Fibroblast of the aortic adventitia (primary cell): ENCODE measurements around the gene CPXM2. TPM values are rescaled to one million over a fixed set of nuclear protein-coding genes. Genes with fewer than 3 reads are reported as not detected.

Experiments used
- DNase-seq: peaks from one replicate; pipeline ENCODE4 v3.0.0-alpha.2; 2010; ENCODE audit warnings: low read depth
- H3K4me3 ChIP-seq: 2 replicates; pipeline ENCODE4 v1.5.1; 2011; ENCODE audit warnings: low read depth, mild to moderate bottlenecking, control low read depth, low read length, moderate library complexity
- total RNA-seq: library from RNA; depleted of rRNA; stranded (reverse); fragments of >200 nt; gene quantifications from 2 replicates; pipeline ENCODE4 v1.2.3, GENCODE V29; 2012; ENCODE audit warnings: low replicate concordance
- TF ChIP-seq, protein P1 (sequence below): IDR thresholded peaks from 2 replicates; pipeline ENCODE4 v1.5.1; 2011; ENCODE audit warnings: mild to moderate bottlenecking, low read length, control low read depth, inconsistent platforms; ENCODE audit not compliant: insufficient read depth

The CPXM2 gene
- total RNA-seq, 1 donor, result 64.0 TPM

DNA sequence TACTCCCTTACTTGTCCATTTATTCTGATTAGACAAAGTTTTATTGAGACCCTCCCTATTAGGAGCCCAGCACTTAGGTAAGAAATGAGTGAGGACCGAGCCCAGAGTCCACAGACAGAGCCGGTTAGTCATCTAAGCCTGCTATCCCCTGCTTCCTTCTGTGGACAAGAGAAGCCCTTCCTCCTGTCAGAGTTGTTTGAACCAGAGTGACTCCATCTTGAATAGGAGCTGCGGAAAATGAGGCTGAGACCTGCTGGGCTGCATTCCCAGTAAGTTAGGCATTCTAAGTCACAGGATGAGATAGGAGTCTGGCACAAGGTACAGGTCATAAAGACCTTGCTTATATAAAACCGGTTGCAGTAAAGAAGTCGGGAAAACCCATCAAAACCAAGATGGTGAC, 109.1 kb downstream of the CPXM2 start:
- TF ChIP-seq, protein P1, sequence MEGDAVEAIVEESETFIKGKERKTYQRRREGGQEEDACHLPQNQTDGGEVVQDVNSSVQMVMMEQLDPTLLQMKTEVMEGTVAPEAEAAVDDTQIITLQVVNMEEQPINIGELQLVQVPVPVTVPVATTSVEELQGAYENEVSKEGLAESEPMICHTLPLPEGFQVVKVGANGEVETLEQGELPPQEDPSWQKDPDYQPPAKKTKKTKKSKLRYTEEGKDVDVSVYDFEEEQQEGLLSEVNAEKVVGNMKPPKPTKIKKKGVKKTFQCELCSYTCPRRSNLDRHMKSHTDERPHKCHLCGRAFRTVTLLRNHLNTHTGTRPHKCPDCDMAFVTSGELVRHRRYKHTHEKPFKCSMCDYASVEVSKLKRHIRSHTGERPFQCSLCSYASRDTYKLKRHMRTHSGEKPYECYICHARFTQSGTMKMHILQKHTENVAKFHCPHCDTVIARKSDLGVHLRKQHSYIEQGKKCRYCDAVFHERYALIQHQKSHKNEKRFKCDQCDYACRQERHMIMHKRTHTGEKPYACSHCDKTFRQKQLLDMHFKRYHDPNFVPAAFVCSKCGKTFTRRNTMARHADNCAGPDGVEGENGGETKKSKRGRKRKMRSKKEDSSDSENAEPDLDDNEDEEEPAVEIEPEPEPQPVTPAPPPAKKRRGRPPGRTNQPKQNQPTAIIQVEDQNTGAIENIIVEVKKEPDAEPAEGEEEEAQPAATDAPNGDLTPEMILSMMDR, result no peak
- H3K4me3 ChIP-seq, result no peak overlapping the region
- DNase-seq, result no peak

DNA sequence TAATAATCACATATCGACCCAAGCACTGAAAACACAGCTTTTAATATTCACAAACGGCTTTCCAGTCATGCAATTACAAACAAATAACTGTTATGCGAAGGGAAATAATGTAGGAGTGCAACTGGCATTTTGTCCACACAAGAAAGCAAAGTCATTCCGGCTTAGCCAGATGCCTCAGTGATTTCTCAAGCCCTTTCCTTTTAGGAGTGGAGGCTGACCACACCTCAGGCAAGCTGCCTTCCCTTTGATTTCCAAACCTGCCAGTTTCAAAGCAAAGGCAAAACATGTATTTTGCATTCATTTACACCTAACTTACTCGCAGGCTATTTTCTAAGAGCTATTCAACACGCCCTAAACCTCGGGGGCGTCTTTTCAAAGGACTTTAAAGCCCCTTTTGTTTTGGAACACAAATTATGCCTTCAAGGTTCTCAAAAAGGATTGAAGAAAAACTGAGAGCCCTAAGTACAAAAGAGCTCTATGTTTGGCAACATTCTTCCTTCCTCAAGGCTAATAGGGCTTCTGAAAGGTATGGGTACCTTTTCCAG, 109.6 kb downstream of the CPXM2 start:
- no peak overlapping the region for H3K4me3 ChIP-seq
- TF ChIP-seq, protein P1, result no peak
- DNase-seq, result peak; percentile 21

DNA sequence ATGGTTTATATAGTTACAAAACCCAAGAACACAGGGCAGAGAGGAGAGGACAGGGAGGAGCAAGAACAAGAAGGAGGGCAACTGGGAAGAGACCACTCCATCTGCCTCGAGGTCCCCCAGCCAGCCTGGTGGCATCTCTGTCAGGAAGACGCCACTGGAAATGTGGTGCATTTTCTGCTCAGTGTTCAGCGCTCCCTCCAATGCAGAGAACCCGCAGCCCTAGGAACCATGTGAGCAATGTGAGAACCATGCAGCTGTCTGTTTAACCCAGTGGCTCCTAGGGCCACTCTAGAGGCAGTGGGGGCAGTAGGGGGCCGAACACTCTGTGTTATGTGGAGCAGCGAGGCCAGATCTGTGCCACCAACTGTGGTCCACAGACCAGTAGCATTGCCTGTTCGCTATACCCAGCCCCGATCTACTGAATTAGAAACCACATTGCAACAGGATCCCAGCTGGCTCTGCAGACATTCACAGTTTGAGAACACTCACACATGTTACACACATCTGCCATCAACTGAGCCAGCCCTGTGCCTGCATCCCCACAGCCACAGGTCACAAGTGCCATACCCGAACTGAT, 110.2 kb downstream of the CPXM2 start:
- no peak for DNase-seq
- no peak overlapping the region for H3K4me3 ChIP-seq
- TF ChIP-seq, protein P1, result no peak

DNA sequence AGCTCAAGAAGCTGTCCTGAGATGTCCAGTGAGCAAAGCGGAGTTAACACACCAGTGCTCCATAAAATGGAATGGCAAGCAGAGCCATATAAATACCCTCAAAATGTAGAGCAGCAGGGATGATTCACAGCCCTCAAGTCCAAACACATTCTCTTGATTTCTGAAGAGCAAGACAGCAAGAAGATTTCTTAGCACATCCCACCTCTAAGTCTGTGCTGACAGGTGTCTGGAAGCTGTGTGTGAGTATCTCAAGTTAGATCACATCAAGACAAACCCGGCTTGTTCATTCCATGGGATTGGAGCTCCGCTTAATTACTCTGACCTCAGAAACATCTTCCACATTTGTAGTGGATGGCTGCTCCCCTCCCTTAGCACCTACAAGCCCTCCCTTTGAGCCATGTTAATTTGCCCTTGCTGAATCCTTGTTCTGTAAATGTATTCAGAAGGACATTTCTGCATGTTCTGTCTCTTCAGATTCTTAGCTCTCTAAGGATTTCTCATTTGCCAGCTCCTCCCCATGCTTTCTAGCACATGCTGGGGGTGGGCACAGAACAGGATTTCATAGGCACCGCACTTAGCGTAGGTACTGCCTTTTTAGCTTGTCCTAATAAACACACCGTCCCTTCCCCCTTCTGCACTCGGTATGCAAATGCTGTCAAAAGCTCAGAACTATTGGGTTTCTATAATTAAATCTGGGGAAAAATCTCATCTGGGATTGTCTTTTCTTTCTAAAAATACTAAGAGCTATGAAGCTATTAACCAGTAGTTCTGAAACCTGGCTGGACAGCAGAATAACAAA, 112.7 kb downstream of the CPXM2 start:
- no peak overlapping the region for H3K4me3 ChIP-seq
- DNase-seq, result no peak
- TF ChIP-seq, protein P1, result no peak

DNA sequence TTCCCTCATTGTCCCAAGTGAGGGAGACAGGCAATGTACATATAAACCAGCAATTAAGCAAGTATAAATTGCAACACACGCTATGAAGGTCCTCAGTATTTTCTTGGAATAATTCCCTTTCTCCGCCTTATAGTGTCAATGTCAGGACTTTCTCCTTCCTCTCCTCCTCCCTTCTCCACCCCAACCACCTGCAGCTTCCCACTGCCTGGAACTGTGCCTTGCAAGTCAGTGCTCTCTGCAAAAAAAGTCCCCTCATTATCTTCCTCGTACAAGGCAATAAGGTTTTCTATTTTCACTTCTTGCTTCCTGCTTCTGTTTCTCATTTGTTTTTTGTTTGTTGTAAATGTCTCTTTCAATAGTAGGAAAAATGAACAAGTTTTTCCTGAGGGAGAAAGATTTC, 113.7 kb downstream of the CPXM2 start:
- no peak for DNase-seq
- H3K4me3 ChIP-seq, result no peak overlapping the region
- TF ChIP-seq, protein P1, result no peak

DNA sequence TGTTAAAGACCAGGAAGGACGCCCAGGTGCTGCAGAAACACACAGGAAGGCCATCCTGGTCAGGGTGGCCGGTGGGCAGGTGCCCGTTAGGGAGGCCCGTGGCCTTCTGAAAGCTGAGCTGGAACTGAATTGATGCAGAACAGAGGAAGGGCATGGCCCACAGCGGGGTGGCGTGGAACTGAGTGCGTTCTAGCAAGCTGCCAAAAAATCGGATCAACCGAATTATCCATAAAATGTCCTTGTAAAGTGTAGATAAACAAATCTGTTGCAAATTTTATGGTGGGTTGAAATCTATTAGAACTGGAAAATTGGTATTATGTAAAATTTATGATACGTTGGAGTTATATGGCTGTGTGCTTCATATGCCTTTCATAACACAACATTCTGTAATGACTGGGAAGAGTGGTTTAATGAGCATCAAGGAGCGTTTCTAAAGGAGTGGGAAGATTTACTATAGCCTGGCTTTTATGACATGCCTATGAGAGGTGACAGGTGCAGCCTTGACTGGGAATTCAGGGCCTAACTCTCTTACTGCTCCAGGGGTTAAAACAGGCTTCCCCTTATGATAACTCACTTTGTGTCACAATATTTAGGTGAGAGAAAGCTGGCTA, 117.4 kb downstream of the CPXM2 start:
- TF ChIP-seq, protein P1, result no peak
- DNase-seq, result no peak
- H3K4me3 ChIP-seq, result no peak overlapping the region
